ENCODE data around the gene THADA. TPM values are rescaled to one million over a fixed set of nuclear protein-coding genes. Genes with fewer than 3 reads are reported as not detected.
A peak's percentile ranks its signal among the peaks of the same experiment; 100 is the strongest.

Gene THADA
- total RNA-seq, 1 donor from 2014 or later, result 19.4 TPM

DNA sequence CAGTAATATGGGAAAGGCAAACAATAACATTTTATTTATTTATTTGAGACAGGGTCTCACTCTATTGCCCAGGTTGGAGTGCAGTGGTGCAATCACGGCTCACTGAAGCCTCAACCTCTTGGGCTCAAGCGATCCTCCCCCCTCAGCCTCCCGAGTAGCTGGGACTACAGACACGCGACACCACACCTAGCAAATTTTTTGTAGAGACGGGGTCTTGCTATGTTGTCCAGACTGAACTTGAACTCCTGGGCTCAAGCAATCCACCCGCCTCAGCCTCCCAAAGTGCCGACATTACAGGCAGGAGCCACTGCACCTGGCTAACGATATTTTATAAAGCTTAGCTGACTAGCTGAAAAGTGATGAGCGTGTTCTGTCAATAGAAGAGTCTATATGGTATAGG is 23.7 kb upstream of the THADA start:
- Mint-ChIP-seq H3K36me3 (ENCODE audit: low read depth, unreplicated experiment) (no peaks in the 10 kb centered on the region), H3K9me3 (ENCODE audit: unreplicated experiment) (no peaks in the 10 kb centered on the region), H3K27me3 (ENCODE audit: unreplicated experiment) (peaks cover 2% of the 10 kb centered on the region), H3K4me1 (ENCODE audit: unreplicated experiment) (no peaks in the 10 kb centered on the region), H3K4me3 (ENCODE audit: unreplicated experiment) (no peak overlapping the region), H3K27ac (ENCODE audit: unreplicated experiment) (no peak overlapping the region)
- TF ChIP-seq, protein P1, sequence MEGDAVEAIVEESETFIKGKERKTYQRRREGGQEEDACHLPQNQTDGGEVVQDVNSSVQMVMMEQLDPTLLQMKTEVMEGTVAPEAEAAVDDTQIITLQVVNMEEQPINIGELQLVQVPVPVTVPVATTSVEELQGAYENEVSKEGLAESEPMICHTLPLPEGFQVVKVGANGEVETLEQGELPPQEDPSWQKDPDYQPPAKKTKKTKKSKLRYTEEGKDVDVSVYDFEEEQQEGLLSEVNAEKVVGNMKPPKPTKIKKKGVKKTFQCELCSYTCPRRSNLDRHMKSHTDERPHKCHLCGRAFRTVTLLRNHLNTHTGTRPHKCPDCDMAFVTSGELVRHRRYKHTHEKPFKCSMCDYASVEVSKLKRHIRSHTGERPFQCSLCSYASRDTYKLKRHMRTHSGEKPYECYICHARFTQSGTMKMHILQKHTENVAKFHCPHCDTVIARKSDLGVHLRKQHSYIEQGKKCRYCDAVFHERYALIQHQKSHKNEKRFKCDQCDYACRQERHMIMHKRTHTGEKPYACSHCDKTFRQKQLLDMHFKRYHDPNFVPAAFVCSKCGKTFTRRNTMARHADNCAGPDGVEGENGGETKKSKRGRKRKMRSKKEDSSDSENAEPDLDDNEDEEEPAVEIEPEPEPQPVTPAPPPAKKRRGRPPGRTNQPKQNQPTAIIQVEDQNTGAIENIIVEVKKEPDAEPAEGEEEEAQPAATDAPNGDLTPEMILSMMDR (IDR thresholded peaks at IDR 0.05; ENCODE audit: unreplicated experiment), result no peak
- no peak for DNase-seq (ENCODE audit: low spot score)

DNA sequence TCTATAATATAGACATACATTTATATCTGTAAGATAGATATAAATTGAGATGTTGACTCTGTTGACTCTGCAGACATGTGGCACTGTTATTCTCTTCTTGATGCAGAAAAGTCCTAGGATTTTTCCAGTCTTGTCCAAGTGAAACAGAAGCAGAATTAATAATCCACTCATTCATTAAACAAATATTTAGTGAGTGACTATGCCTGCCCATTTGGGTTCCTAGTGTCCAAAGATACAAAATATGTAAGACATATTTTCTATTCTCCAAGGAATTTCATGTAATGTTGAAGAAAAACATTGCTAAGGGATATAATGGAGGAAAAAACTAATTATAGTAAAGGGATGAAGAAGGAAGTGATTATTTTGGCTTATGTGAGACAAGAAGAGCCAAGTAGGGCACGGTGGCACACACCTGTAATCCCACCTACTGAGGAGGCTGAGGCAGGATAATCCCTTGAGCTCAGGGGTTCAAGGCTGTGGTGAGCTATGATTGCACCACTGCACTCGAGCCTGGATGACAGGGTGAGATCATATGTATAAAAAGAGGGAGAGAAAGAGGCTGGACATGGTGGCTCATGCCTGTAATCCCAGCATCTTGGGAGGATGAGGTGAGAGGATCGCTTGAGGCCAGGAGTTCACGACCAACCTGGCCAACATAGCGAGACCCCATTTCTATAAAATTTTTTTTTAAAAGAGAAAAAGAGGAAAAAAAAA is 21.3 kb upstream of the THADA start:
- DNase-seq (ENCODE audit: low spot score), result no peak
- TF ChIP-seq, protein P1 (IDR thresholded peaks at IDR 0.05; ENCODE audit: unreplicated experiment), result no peak
- Mint-ChIP-seq H3K27me3 (ENCODE audit: unreplicated experiment) (peaks cover 2% of the 10 kb centered on the region), H3K9me3 (ENCODE audit: unreplicated experiment) (no peaks in the 10 kb centered on the region), H3K4me1 (ENCODE audit: unreplicated experiment) (no peaks in the 10 kb centered on the region), H3K27ac (ENCODE audit: unreplicated experiment) (no peak overlapping the region), H3K4me3 (ENCODE audit: unreplicated experiment) (no peak overlapping the region), H3K36me3 (ENCODE audit: low read depth, unreplicated experiment) (no peaks in the 10 kb centered on the region)

DNA sequence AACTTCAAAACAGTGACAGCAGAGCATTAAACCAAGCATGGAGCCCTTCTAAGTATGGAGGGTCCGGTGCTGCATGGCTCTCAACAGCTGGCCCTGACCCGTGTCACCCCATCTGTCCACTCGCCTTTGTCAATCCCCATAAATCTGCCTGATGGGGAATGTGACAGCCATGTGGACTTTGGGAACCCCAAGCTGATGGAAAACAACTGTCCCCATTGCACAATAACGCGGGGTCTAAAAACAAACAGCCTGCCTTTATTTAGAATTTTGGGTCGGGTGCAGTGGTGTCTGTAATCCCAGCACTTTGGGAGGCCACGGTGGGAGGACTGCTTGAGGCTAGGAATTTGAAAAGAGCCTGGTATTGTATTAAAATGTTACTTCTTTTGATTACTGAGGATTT is 17.1 kb upstream of the THADA start:
- TF ChIP-seq, protein P1 (IDR thresholded peaks at IDR 0.05; ENCODE audit: unreplicated experiment), result no peak
- no peaks in the 10 kb centered on the region for H3K4me1 Mint-ChIP-seq (ENCODE audit: unreplicated experiment)
- no peak for DNase-seq (ENCODE audit: low spot score)
- H3K36me3 Mint-ChIP-seq (ENCODE audit: low read depth, unreplicated experiment), result no peaks in the 10 kb centered on the region
- no peaks in the 10 kb centered on the region for H3K9me3 Mint-ChIP-seq (ENCODE audit: unreplicated experiment)
- no peak overlapping the region for H3K27ac Mint-ChIP-seq (ENCODE audit: unreplicated experiment)
- peaks cover 2% of the 10 kb centered on the region for H3K27me3 Mint-ChIP-seq (ENCODE audit: unreplicated experiment)
- H3K4me3 Mint-ChIP-seq (ENCODE audit: unreplicated experiment), result no peak overlapping the region

DNA sequence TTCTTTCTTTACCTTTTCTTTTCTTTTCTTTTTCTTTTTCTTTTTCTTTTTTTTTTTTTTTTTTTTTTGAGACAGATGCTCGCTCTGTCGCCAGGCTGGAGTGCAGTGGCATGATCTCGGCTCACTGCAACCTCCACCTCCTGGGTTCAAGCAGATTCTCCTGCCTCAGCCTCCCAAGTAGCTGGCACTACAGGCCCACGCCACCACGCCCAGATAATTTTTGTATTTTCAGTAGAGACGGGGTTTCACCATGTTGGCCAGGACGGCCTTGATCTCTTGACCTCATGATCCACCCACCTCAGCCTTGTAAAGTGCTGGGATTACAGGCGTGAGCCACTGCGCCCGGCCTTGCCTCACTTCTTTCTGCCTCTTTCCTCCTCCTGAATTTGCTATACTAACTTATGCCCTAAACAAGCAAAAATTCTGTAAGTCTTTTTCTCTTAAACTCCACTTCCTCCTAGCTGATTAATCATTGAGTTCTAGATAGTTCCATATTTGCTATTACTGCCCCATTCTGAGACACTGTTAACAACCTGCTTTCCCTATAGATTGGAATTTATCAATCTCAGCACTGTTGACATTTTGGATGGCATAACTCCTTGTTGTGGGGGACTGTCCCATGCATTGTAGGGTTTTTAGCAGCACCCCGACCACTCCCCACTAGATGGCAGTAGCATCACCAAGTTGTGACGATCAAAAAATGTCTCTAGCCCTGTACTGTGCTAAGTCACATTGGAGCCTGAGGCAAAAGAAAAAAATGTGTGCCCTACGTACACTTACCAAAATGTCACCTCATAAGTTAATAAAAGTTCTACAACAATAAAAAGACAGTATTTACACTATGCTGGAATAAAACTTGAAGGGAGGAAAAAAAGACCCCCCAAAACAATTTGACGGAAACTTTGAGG is 16.4 kb upstream of the THADA start:
- Mint-ChIP-seq H3K27ac (ENCODE audit: unreplicated experiment) (no peak overlapping the region), H3K9me3 (ENCODE audit: unreplicated experiment) (no peaks in the 10 kb centered on the region), H3K4me1 (ENCODE audit: unreplicated experiment) (no peaks in the 10 kb centered on the region), H3K27me3 (ENCODE audit: unreplicated experiment) (no peaks in the 10 kb centered on the region), H3K36me3 (ENCODE audit: low read depth, unreplicated experiment) (no peaks in the 10 kb centered on the region), H3K4me3 (ENCODE audit: unreplicated experiment) (no peak overlapping the region)
- DNase-seq (ENCODE audit: low spot score), result peak; percentile 76
- TF ChIP-seq, protein P1 (IDR thresholded peaks at IDR 0.05; ENCODE audit: unreplicated experiment), result peak; percentile 73

DNA sequence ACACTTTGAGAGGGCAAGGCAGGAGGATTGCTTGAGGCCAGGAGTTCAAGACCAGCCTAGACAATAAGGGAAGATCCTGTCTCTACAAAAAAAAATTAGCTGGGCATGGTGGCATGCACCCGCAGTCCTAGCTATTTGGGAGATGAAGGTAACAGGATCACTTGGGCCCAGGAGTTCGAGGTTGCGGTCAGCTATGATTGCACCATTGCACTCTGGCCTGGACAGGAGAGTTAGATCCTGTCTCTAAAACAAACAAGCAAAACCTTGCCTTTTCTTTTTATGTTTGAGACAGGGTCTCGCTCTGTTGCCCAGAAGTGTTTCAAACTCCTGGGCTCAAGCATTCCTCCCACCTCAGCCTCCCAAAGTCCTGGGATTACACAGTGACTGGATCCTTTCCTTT is 14.5 kb upstream of the THADA start:
- Mint-ChIP-seq H3K4me1 (ENCODE audit: unreplicated experiment) (no peaks in the 10 kb centered on the region), H3K27me3 (ENCODE audit: unreplicated experiment) (no peaks in the 10 kb centered on the region), H3K36me3 (ENCODE audit: low read depth, unreplicated experiment) (no peaks in the 10 kb centered on the region), H3K9me3 (ENCODE audit: unreplicated experiment) (no peaks in the 10 kb centered on the region), H3K4me3 (ENCODE audit: unreplicated experiment) (no peak overlapping the region), H3K27ac (ENCODE audit: unreplicated experiment) (no peak overlapping the region)
- TF ChIP-seq, protein P1 (IDR thresholded peaks at IDR 0.05; ENCODE audit: unreplicated experiment), result no peak
- no peak for DNase-seq (ENCODE audit: low spot score)
